T-helper 17 cell (primary cell): Measurements from ENCODE around the gene SND1. TPM values are rescaled to one million over a fixed set of nuclear protein-coding genes. Genes with fewer than 3 reads are reported as not detected.

Source experiments
- ATAC-seq: fragments of 150-1000 bp; cut with Tn5 transposase; 2 replicates; pipeline ENCODE4 v1.10.0; 2021; ENCODE audit warnings: mild to moderate bottlenecking, moderate library complexity
- DNase-seq, 3 donors: peaks; one replicate each; pipeline versions ENCODE4 v3.0.0 to v3.0.0-alpha.2; 2020 to 2021
- H3K9me3 ChIP-seq: one replicate; pipeline ENCODE4 v1.7.0; 2013; ENCODE audit warnings: low read length, mild to moderate bottlenecking; ENCODE audit not compliant: control insufficient read depth, poor library complexity, severe bottlenecking
- H3K27ac Mint-ChIP-seq: one replicate; pipeline ENCODE4 v1.8.0; 2022; ENCODE audit warnings: mild to moderate bottlenecking, moderate library complexity, mixed read lengths
- H3K27me3 Mint-ChIP-seq: one replicate; pipeline ENCODE4 v1.8.0; 2022; ENCODE audit warnings: mixed read lengths
- H3K36me3 Mint-ChIP-seq: one replicate; pipeline ENCODE4 v1.8.0; 2022; ENCODE audit warnings: low read depth, mixed read lengths
- H3K4me1 Mint-ChIP-seq: one replicate; pipeline ENCODE4 v1.8.0; 2022; ENCODE audit warnings: mild to moderate bottlenecking, mixed read lengths
- H3K4me3 Mint-ChIP-seq: one replicate; pipeline ENCODE4 v1.8.0; 2022; ENCODE audit warnings: mild to moderate bottlenecking, moderate library complexity, mixed read lengths
- total RNA-seq, 4 donors: library from RNA in 2 of 4; stranded (reverse) in 2 of 4; gene quantifications; one replicate each; pipeline ENCODE4 v1.2.3 and lab custom pipeline; 2022 to 2026

Gene SND1
- total RNA-seq, 2 donors from 2014 or later, result 201 to 208 TPM

DNA sequence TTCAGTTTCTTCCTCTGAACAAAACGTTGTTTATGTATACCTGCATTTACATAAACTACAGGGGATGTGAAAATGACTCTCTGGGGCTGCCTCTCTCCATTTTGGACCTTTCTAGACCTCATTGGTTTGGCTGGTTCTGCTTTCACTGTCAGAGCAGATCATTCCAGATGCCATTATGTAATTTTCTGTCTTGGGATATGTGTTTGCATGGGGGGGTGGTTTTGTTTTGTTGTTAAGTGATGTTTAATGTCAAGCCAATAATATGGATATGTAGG lies 206.9 kb downstream of the SND1 start:
- ATAC-seq (no peak), DNase-seq (no peak)
- peak overlapping the region; percentile 52 for H3K4me3 Mint-ChIP-seq
- H3K27ac Mint-ChIP-seq, result peak overlapping the region; percentile 82
- no peaks in the 10 kb centered on the region for H3K27me3 Mint-ChIP-seq
- peaks cover 41% of the 10 kb centered on the region for H3K4me1 Mint-ChIP-seq
- H3K36me3 Mint-ChIP-seq, result peaks cover 2% of the 10 kb centered on the region
- no peaks in the 10 kb centered on the region for H3K9me3 ChIP-seq

DNA sequence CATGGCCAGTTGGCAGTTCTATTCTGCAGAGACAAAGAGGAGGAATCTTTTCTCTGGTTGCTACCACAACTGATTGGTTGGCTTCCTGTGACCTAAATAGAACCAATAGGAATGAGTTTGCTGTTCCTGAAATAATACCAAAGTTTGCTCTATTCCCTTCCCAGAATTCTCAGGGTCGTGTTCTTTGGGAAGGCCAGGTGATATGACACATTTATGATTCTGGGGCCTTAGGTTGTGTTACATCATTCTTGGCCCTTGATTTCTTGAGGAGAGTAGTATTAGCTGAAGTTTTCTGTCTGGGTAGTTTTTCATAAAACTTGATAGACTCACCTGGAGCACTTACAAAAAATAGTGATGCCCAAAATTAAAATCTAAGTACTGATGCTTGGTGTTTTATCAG lies 207.3 kb downstream of the SND1 start:
- Mint-ChIP-seq H3K27ac (peak overlapping the region; percentile 39), H3K4me1 (peaks cover 44% of the 10 kb centered on the region), H3K27me3 (no peaks in the 10 kb centered on the region), H3K4me3 (peak overlapping the region; percentile 36), H3K36me3 (peaks cover 2% of the 10 kb centered on the region)
- no peak for ATAC-seq
- no peaks in the 10 kb centered on the region for H3K9me3 ChIP-seq
- no peak for DNase-seq

DNA sequence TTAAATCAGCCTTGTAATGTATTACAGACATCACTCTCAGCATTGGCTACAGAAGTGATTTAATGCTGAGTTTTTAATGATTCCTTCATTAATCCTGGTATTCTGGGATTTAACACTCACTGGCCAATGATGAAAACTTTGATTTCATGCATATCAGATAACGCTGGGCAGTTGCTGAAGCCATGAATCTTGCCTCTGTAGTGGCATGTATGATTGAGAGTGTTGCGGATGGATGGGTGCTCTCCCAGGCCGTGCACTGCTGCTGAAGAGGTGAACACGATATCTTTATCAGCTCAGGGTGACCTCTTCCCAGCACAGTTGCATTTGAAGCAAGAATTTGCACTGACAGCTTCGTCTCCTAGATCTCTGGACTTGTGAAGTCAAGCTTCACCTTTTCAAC lies 210.5 kb downstream of the SND1 start:
- no peak for DNase-seq
- H3K9me3 ChIP-seq, result no peaks in the 10 kb centered on the region
- no peak for ATAC-seq
- Mint-ChIP-seq H3K27me3 (no peaks in the 10 kb centered on the region), H3K4me1 (peaks cover 46% of the 10 kb centered on the region), H3K27ac (no peak overlapping the region), H3K4me3 (no peak overlapping the region), H3K36me3 (peaks cover 8% of the 10 kb centered on the region)

DNA sequence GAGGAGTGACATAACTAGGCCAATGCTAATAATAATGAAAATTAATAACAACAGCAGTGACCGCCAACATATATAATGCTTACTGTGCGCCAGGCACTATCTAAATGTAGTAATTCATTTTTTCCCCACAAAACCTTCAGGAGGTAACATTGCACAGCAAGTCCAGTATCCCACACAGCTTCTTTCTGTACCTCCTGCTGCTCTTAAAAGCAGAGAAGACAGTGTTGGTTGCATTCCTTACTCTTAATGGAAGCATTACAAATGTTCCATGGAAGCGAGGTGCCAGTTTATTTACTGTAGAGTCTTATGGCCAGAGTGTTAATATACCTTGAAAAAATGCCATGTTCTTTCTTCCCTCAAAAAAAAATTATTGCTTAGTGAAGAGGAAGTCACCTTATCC lies 211.1 kb downstream of the SND1 start:
- no peak for DNase-seq
- Mint-ChIP-seq H3K4me3 (no peak overlapping the region), H3K4me1 (peaks cover 49% of the 10 kb centered on the region), H3K36me3 (peaks cover 11% of the 10 kb centered on the region), H3K27me3 (no peaks in the 10 kb centered on the region), H3K27ac (no peak overlapping the region)
- H3K9me3 ChIP-seq, result no peaks in the 10 kb centered on the region
- no peak for ATAC-seq

DNA sequence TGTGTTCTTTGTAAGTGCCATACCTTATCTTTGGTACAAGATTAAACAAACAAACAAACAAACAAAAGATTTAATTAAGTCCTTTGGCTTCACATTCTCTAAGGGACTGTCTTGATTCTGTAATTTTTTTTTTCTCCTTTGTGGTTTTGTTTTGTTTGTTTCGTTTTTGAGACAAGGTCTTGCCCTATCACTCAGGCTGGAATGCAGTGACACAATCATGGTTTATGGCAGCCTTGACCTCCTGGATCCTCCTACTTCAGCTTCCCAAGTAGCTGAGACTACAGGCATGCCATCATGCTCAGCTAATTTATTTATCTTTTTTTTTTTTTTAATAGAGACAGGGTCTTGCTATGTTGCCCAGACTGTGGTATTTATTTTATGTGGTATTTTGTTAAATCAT lies 213.5 kb downstream of the SND1 start:
- peaks cover 9% of the 10 kb centered on the region for H3K36me3 Mint-ChIP-seq
- H3K27ac Mint-ChIP-seq, result no peak overlapping the region
- ATAC-seq (no peak), DNase-seq (no peak)
- no peak overlapping the region for H3K4me3 Mint-ChIP-seq
- no peaks in the 10 kb centered on the region for H3K9me3 ChIP-seq
- H3K4me1 Mint-ChIP-seq, result peaks cover 37% of the 10 kb centered on the region
- H3K27me3 Mint-ChIP-seq, result no peaks in the 10 kb centered on the region

DNA sequence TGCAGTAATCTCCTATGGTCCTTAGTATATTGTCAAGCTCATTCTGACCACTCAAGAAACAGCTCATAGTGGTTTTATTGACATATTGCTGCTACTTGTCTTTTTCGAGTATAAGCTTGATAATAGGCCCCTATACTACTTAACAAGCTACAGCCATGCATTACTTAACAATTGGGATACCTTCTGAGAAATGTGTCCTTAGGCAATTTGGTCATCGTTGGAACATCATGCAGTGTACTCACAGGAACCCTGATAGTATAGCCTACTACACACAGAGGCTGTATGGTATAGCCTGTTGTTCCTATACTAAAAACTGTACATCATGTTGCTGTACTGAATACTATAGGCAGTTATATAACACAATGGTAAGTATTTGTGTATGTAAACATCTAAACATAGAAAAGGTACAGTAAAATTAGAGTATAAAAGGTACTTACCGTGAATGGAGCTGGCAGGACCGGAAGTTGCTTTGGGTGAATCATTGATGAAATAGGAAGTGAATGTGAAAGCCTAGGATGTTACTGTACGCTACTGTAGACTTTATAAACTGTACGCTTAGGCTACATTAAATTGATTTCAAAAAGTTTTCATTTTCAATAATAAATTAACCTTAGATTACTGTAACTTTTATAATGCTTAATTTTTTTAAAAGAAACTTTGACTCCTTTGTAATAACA lies 218.4 kb downstream of the SND1 start:
- H3K9me3 ChIP-seq, result no peaks in the 10 kb centered on the region
- peaks cover 36% of the 10 kb centered on the region for H3K4me1 Mint-ChIP-seq
- ATAC-seq, result no peak
- no peak overlapping the region for H3K27ac Mint-ChIP-seq
- DNase-seq, result no peak
- no peaks in the 10 kb centered on the region for H3K27me3 Mint-ChIP-seq
- peaks cover 9% of the 10 kb centered on the region for H3K36me3 Mint-ChIP-seq
- no peak overlapping the region for H3K4me3 Mint-ChIP-seq

DNA sequence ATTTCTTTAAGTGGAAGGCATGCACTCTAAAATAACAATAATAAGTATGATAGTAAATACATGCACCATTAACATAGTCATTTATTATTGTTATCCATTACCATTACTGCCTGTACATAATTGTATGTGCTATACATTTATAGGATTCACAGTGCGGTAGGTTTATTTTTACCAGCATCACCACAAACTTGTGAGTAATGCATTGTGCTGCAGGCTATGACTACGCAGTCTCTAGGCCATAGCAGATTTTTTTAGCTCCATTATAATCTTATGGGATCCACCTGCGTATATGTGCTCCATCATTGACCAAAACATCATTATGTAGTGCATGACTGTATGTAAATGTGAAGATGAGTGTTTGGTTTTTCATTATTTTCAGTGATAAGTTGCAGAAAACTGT lies 219.2 kb downstream of the SND1 start:
- H3K9me3 ChIP-seq, result no peaks in the 10 kb centered on the region
- no peak for ATAC-seq
- no peak for DNase-seq
- H3K27me3 Mint-ChIP-seq, result no peaks in the 10 kb centered on the region
- no peak overlapping the region for H3K27ac Mint-ChIP-seq
- peaks cover 9% of the 10 kb centered on the region for H3K36me3 Mint-ChIP-seq
- H3K4me3 Mint-ChIP-seq, result no peak overlapping the region
- H3K4me1 Mint-ChIP-seq, result peaks cover 36% of the 10 kb centered on the region

DNA sequence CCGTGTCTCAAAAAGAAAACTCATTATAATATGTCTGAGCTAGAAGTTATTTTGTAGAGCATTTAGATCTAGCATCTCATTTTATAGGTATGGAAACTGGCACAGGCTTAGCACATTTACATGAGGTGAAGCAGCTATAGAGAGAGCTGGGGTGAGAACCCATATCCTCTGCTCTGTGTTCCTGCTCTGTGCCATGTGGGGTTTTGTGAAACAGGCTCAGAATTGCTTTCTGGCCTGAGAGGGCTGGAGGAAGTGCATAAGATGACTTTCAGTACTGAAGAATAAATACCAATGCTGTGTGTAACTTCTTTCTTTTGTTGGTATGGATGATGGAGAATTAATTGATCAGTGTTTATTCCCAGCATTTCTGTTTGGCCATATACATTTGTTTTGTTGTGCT lies 220.1 kb downstream of the SND1 start:
- ATAC-seq (no peak), DNase-seq (no peak)
- H3K27me3 Mint-ChIP-seq, result no peaks in the 10 kb centered on the region
- H3K27ac Mint-ChIP-seq, result peak overlapping the region; percentile 32
- no peaks in the 10 kb centered on the region for H3K9me3 ChIP-seq
- peaks cover 6% of the 10 kb centered on the region for H3K36me3 Mint-ChIP-seq
- peaks cover 29% of the 10 kb centered on the region for H3K4me1 Mint-ChIP-seq
- H3K4me3 Mint-ChIP-seq, result no peak overlapping the region

DNA sequence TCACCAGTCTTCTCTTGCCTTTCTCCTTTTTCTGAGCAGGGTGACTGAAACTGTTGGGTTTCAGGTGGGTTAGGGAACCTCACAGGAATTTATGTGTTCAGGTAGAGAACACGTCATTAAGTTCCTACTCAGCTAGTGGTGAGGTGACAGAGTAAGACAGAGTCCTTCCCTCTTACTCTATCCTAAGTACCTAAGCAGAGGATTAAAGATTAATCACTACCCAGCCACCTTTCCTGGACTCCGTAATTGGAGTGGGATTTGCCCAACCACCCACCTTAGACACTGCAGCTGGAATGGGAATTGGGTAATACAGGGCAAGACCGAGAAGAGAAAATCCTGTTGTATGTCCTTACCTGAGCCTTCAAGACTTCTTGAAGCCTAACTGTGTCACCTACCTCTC lies 221.2 kb downstream of the SND1 start:
- Mint-ChIP-seq H3K36me3 (no peaks in the 10 kb centered on the region), H3K4me1 (peaks cover 23% of the 10 kb centered on the region), H3K27me3 (no peaks in the 10 kb centered on the region), H3K27ac (no peak overlapping the region), H3K4me3 (no peak overlapping the region)
- no peak for ATAC-seq
- DNase-seq, result no peak
- no peaks in the 10 kb centered on the region for H3K9me3 ChIP-seq

DNA sequence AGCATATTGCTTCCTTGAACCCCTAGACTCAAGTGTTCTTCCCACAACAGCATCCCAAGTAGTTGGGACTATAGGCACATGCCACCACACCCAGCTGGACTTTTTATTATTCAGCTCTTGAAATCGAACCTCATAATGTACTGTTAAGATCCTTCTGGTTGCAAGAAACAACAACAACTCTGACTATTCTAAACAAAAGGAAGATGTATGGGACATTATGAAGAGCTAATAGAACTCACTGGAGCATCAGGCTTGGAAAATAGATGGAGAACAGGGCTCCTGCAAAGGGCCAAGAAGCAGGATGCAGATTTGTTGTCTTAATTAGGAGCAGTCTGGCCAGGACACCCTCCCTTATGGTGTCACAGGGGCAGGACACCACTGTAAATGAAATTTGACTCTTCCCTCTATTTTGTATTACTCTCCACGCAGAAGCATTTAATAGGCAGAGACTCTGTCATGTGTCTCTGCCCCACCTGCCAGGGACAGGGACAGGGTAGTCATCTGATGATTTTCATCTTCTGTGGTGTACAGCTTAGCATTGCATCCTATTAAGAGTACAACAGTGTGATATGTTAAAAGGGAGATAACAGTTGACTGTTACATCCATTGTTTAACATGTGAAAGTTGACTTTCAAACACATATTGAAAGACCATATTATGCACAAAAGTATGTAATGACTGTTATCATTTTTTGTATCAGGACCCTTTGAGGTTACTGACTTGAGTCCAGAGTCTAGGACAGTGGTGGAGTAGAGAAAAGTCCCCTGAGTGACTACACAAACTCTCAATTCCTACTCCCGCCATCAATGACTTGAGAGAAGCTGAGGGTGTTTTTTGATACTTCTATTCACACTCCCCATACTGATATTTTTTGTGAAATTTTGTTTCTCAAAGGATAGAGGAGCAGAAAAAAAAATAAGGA lies 222.0 kb downstream of the SND1 start:
- no peak for DNase-seq
- no peak for ATAC-seq
- Mint-ChIP-seq H3K27me3 (no peaks in the 10 kb centered on the region), H3K27ac (no peak overlapping the region), H3K36me3 (no peaks in the 10 kb centered on the region), H3K4me1 (peaks cover 20% of the 10 kb centered on the region), H3K4me3 (no peak overlapping the region)
- no peaks in the 10 kb centered on the region for H3K9me3 ChIP-seq

DNA sequence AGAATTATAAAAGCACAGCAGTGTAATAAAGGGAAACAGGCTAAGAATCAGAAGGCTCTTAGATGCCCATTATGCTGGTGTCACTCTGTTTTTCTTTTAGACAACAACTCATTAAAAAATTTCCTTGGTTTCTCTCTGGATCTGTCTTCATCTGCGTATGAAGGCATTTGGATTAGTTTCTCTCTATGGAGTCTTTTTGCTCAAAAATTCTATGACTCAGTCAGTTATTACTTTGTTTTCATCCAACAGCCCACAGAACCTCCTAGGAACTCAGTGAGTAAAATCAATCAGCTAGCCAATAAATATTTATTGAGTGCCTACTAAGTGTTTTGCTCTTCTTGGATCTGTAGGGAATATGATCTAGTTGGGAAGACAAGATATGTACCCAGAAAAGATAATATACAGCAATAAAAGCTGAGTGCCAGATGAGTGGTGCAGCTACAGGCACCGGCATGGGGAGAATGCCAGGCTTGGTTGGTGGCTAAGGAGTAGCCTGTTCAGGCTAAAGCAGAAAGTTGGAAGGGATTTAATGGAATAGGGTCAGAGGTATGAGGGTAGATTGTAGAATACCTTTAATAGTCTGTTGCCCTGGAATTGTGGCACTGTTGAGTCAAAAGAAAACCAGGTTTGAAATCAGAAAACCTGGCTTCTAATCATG lies 223.1 kb downstream of the SND1 start:
- H3K27me3 Mint-ChIP-seq, result no peaks in the 10 kb centered on the region
- no peak overlapping the region for H3K4me3 Mint-ChIP-seq
- H3K4me1 Mint-ChIP-seq, result peaks cover 18% of the 10 kb centered on the region

DNA sequence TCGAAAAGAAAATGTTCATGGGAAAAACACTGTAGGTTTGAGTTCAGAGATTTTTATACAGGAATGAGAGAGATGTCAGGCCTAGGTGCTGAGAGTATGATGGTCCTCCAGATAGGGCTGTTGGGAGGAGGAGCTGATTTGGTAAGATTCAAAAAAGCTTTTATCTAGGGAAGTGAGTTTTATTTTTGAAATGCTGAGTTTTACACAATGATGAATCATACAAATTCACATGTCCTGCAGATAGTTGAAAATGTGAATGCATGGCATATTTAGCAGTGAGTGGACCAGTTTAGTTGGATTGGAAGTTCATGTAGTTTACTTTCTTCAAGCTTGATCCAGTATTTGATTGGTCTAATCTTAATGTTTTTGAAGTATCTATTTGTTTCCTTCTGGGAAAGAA lies 224.4 kb downstream of the SND1 start:
- ATAC-seq, result no peak
- H3K9me3 ChIP-seq, result no peaks in the 10 kb centered on the region
- H3K27ac Mint-ChIP-seq, result no peak overlapping the region
- no peak overlapping the region for H3K4me3 Mint-ChIP-seq
- DNase-seq, result no peak
- no peaks in the 10 kb centered on the region for H3K36me3 Mint-ChIP-seq
- no peaks in the 10 kb centered on the region for H3K27me3 Mint-ChIP-seq
- H3K4me1 Mint-ChIP-seq, result peaks cover 24% of the 10 kb centered on the region

More for the DNA sequence above, 223.1 kb downstream of the SND1 start:
- no peaks in the 10 kb centered on the region for H3K9me3 ChIP-seq
- Mint-ChIP-seq H3K27ac (no peak overlapping the region), H3K36me3 (no peaks in the 10 kb centered on the region)
- ATAC-seq (no peak), DNase-seq (no peak)

DNA sequence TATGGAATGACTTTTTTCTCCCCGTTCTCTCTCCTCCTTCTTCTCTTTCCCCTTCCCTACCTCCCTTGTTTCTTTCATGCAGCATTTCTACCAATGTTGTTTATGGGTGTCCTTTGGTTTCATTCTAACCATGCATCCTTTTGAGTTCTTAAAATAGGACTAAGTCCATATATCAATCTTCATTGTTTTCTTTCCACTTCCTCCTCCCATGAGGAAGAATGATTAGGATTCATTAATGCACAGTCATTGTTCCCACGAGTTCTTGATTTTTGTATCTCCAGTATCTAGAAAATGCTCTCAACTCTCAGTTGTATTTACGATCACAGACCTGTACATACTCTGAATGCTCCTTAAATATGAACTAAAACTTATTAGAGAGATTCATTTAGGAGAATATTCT lies 226.0 kb downstream of the SND1 start:
- no peaks in the 10 kb centered on the region for H3K9me3 ChIP-seq
- Mint-ChIP-seq H3K4me1 (peaks cover 21% of the 10 kb centered on the region), H3K27me3 (no peaks in the 10 kb centered on the region), H3K27ac (no peak overlapping the region), H3K4me3 (no peak overlapping the region), H3K36me3 (no peaks in the 10 kb centered on the region)
- no peak for DNase-seq
- no peak for ATAC-seq
